GM12878 (cell line): ENCODE data around the gene MAMLD1. TPM values are rescaled to one million over a fixed set of nuclear protein-coding genes. Genes with fewer than 3 reads are reported as not detected.

ENCODE experiments used
- ATAC-seq: fragments of 200-7000 bp; cut with Tn5 transposase; 3 replicates; pipeline ENCODE4 v1.9.1; 2020; ENCODE audit warnings: mild to moderate bottlenecking, moderate library complexity
- BruUV-seq: library from RNA; stranded (reverse); fragments of 400-500 nt; replicated peaks from 2 replicates; lab custom pipeline; 2021; lab: Mats Ljungman, UMichigan
- CTCF ChIA-PET: fragments of 300-600 bp; sonication (Branson Sonifier 250); formaldehyde crosslinking; extraction: SDS; loops from one replicate; lab custom pipeline; 2021; ENCODE audit warnings: inconsistent platforms; lab: Yijun Ruan, JAX
- POLR2A ChIA-PET: fragments of 350-600 bp; formaldehyde crosslinking; extraction: SDS; loops from one replicate; lab custom pipeline; 2021; ENCODE audit warnings: inconsistent platforms; lab: Charles Lee
- RAD21 ChIA-PET: fragments of 300-600 bp; sonication (Branson Sonifier 250); formaldehyde crosslinking; loops from one replicate; lab custom pipeline; 2023; ENCODE audit warnings: antibody characterized with exemption; ENCODE audit not compliant: unreplicated experiment; lab: Charles Lee
- SMC1A ChIA-PET: fragments of 300-600 bp; sonication (Branson Sonifier 250); formaldehyde crosslinking; loops from one replicate; lab custom pipeline; 2023; ENCODE audit not compliant: unreplicated experiment, uncharacterized antibody; lab: Charles Lee
- DNase-seq: peaks from one replicate; pipeline ENCODE4 v3.0.0-alpha.2; 2011; ENCODE audit warnings: low read depth, low spot score
- FAIRE-seq: peaks from 3 replicates; lab custom pipeline; 2011; peaks lifted over from hg19 to GRCh38; lab: Jason Lieb, UNC
- H2AFZ ChIP-seq: 2 replicates; pipeline ENCODE4 v1.6.0; 2011; ENCODE audit warnings: low read depth, low read length, control low read depth; ENCODE audit not compliant: control insufficient read depth
- H3K27ac ChIP-seq: 2 replicates; pipeline ENCODE4 v1.5.1; 2011; ENCODE audit warnings: control low read depth; ENCODE audit not compliant: control insufficient read depth, insufficient read depth
- H3K27me3 ChIP-seq, 2 experiments: replicated peaks in 1 of 2; 2 replicates each; pipeline versions ENCODE4 v1.6.0 to v1.6.1; 2011; ENCODE audit warnings: low read length in 1 of 2; ENCODE audit not compliant: control insufficient read depth in 2 of 2, insufficient read depth in 2 of 2
- H3K36me3 ChIP-seq, 2 experiments: 2 replicates each; pipeline ENCODE4 v1.5.1; 2011; ENCODE audit warnings: low read length in 1 of 2; ENCODE audit not compliant: control insufficient read depth in 2 of 2, insufficient read depth in 2 of 2
- H3K4me1 ChIP-seq: 2 replicates; pipeline ENCODE4 v1.6.1; 2011; ENCODE audit warnings: mild to moderate bottlenecking, low read length, moderate library complexity, mixed read lengths; ENCODE audit not compliant: control insufficient read depth, insufficient read depth
- H3K4me2 ChIP-seq: 2 replicates; pipeline ENCODE4 v1.6.0; 2011; ENCODE audit warnings: control low read depth; ENCODE audit not compliant: control insufficient read depth, insufficient read depth
- H3K4me3 ChIP-seq: fragments of 200-600 bp; sonication (generic); 2 replicates; pipeline ENCODE4 v1.5.1; 2016
- H3K79me2 ChIP-seq: 2 replicates; pipeline ENCODE4 v1.6.0; 2011; ENCODE audit warnings: low read length; ENCODE audit not compliant: control insufficient read depth, insufficient read depth
- H3K9ac ChIP-seq: 2 replicates; pipeline ENCODE4 v1.8.0; 2011; ENCODE audit warnings: low read length, control low read depth, mixed read lengths; ENCODE audit not compliant: control insufficient read depth, insufficient read depth
- H3K9me3 ChIP-seq: replicated peaks from 3 replicates; pipeline ENCODE4 v1.5.1; 2011; ENCODE audit warnings: mild to moderate bottlenecking, low read length; ENCODE audit not compliant: control insufficient read depth, insufficient read depth
- H4K20me1 ChIP-seq: 2 replicates; pipeline ENCODE4 v1.6.0; 2011; ENCODE audit not compliant: control insufficient read depth, insufficient read depth
- ETV6 ChIP-seq, 2 experiments: fragments of 450-650 bp in 1 of 2; IDR thresholded peaks in 1 of 2; conservative IDR thresholded peaks in 1 of 2; 2 replicates each; pipeline ENCODE4 v1.6.1; 2014; ENCODE audit warnings: antibody characterized with exemption in 1 of 2, borderline replicate concordance in 1 of 2, low read depth in 1 of 2, mild to moderate bottlenecking in 1 of 2, moderate library complexity in 1 of 2
- KLF5 ChIP-seq: fragments of 450-650 bp; IDR thresholded peaks from 2 replicates; pipeline ENCODE4 v1.6.1; 2014; ENCODE audit warnings: mild to moderate bottlenecking; ENCODE audit not compliant: partially characterized antibody
- POLR2A ChIP-seq: IDR thresholded peaks from 2 replicates; pipeline ENCODE4 v1.6.1; 2011; ENCODE audit warnings: low read depth, mild to moderate bottlenecking, low read length
- RB1 ChIP-seq: fragments of 450-650 bp; formaldehyde crosslinking; IDR thresholded peaks from 2 replicates; pipeline ENCODE4 v1.6.1; 2017; ENCODE audit warnings: mild to moderate bottlenecking, borderline replicate concordance
- RELA ChIP-seq: fragments of 450-650 bp; IDR thresholded peaks from 2 replicates; pipeline ENCODE4 v1.8.0; 2014; ENCODE audit warnings: borderline replicate concordance; ENCODE audit not compliant: partially characterized antibody
- SREBF2 ChIP-seq: IDR thresholded peaks from 2 replicates; pipeline ENCODE4 v1.6.1; 2012; ENCODE audit warnings: mild to moderate bottlenecking, low read length
- WGBS: methylation state at CpG from one replicate; pipeline ENCODE4 v1.1.6; 2016; ENCODE audit warnings: low lambda C conversion rate; ENCODE audit not compliant: insufficient replicate concordance, insufficient coverage; ENCODE audit errors: missing lambda C conversion rate; 5-methylcytosine and 5-hydroxymethylcytosine counted together
- in situ Hi-C: fragments of 300-500 bp; cut with MboI; formaldehyde crosslinking; loops from 9 replicates; pipeline ENCODE4 v1.14.3; 2018; ENCODE audit warnings: mixed read lengths
- intact Hi-C: fragments of 100-400 bp; cut with micrococcal nuclease; formaldehyde crosslinking; loops from one replicate; pipeline ENCODE4 v1.14.2; 2022; ENCODE audit not compliant: unreplicated experiment
- polyA plus RNA-seq, 11 experiments: library from polyadenylated mRNA; depleted of rRNA in 4 of 11; unstranded in 6 of 11; stranded (reverse) in 5 of 11; fragments of >200 nt; fragmentation: Nextera tagmentation in 4 of 11; fragmentation: Illumina TruSeq in 1 of 11; extraction: Ambion mirVana in 4 of 11; extraction: Trizol in 1 of 11; gene quantifications; 1 replicate in 1 of 11; 2 replicates in 10 of 11; pipeline versions ENCODE4 v1.2.1 to v1.2.3, GENCODE V29; 2011 to 2016; ENCODE audit warnings: inconsistent platforms in 2 of 11, missing spikeins in 2 of 11, low read depth in 1 of 11
- total RNA-seq, 4 experiments: library from RNA; depleted of rRNA in 3 of 4; stranded (reverse); fragments of >200 nt in 3 of 4; fragmentation: Illumina TruSeq in 1 of 4; extraction: Trizol in 1 of 4; gene quantifications; 2 replicates each; pipeline versions ENCODE4 v1.2.1 to v1.2.3, GENCODE V29; 2013 to 2021

Gene MAMLD1
- total and polyA plus RNA-seq, 10 of the 15 experiments (the other 5 are each of a cell fraction or from before 2014, with no cell fraction given) = 0.03 to 0.05 TPM; not detected in 8

DNA sequence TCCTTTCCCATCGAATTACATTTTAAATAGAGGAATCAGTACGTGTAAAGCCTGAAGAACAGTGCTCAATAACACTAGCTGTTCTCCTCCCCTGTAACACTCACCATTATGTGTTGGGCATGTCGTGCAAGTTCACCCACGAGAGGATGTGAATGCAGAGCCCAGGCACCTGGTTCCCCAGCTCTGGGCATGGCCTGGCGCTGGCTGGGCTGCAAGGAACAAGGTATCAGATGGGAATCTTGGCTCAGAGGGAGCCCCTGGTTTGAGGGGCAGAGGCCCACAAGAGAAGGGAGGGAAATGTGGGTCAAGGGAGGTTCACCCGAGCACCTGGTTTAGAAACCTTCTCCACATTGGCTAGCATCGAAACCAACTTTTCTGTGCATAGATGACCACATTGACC, 163.6 kb downstream of the MAMLD1 start:
- H3K79me2 ChIP-seq = no peaks in the 10 kb centered on the region
- FAIRE-seq (no peak), DNase-seq (no peak), ATAC-seq (no peak)
- BruUV-seq = no TSS peak
- WGBS = 27% methylated on average over 7 of the region's 7 CpGs
- ChIA-PET RAD21 (no interaction called here), SMC1A (interaction anchor here (0.6 kb wide), 1 partner anchor 143 kb away, joined by 3 read pairs; no protein-coding TSS in a partner anchor), POLR2A (no interaction called here), CTCF (no interaction called here)
- in situ Hi-C loops = no loop called here
- intact Hi-C loops = no loop called here
- no peaks in the 10 kb centered on the region; a peak in 1 of 4 replicates for H3K27me3 ChIP-seq
- H3K9ac ChIP-seq = no peak overlapping the region
- no peaks in the 10 kb centered on the region for H3K36me3 ChIP-seq
- H3K9me3 ChIP-seq = no peaks in the 10 kb centered on the region; the same call in 2 of the 3 replicates
- TF ChIP-seq RB1 (no peak), KLF5 (no peak), POLR2A (no peak), ETV6 (conservative IDR thresholded peaks at IDR 0.05 in 1 of 2, IDR thresholded peaks at IDR 0.05 in 1 of 2; ENCODE audit: borderline replicate concordance in 1 of 2, low read depth in 1 of 2) (no peak), RELA (no peak)
- no peak overlapping the region for H3K27ac ChIP-seq
- H4K20me1 ChIP-seq = no peaks in the 10 kb centered on the region
- no peaks in the 10 kb centered on the region for H3K4me1 ChIP-seq
- no peak overlapping the region for H2AFZ ChIP-seq
- no peak overlapping the region for H3K4me2 ChIP-seq
- H3K4me3 ChIP-seq = no peak overlapping the region

- no peak for ATAC-seq
- no peaks in the 10 kb centered on the region for H3K79me2 ChIP-seq
- no peak overlapping the region for H3K27ac ChIP-seq
- CTCF ChIA-PET = no interaction called here
- H3K27me3 ChIP-seq = no peaks in the 10 kb centered on the region; a peak in 1 of 4 replicates
- H3K4me1 ChIP-seq = no peaks in the 10 kb centered on the region
- no peaks in the 10 kb centered on the region; the same call in 2 of the 3 replicates for H3K9me3 ChIP-seq
- in situ Hi-C loops = no loop called here
- no peak for FAIRE-seq
- 2% methylated on average over 3 of the region's 3 CpGs for WGBS
- no peak for TF ChIP-seq SREBF2
- H3K9ac ChIP-seq = no peak overlapping the region
- H3K36me3 ChIP-seq = no peaks in the 10 kb centered on the region
- intact Hi-C loops = no loop called here
- RAD21 ChIA-PET = no interaction called here
- SMC1A ChIA-PET = interaction anchor here (0.6 kb wide), 1 partner anchor 143 kb away, joined by 3 read pairs; no protein-coding TSS in a partner anchor
- no peak overlapping the region for H3K4me2 ChIP-seq
- no peak overlapping the region for H3K4me3 ChIP-seq
- DNase-seq = no peak
- POLR2A ChIA-PET = no interaction called here
- no peaks in the 10 kb centered on the region for H4K20me1 ChIP-seq
- H2AFZ ChIP-seq = no peak overlapping the region
- BruUV-seq = no TSS peak
These were observed 164.0 kb downstream of the MAMLD1 start for GRCh38 chrX:150527108-150527507.
